ENCODE measurements around the gene TAGLN.
A peak's percentile ranks its signal among the peaks of the same experiment; 100 is the strongest.
"Not testable (repeated sequence)": the region's sequence is repeated elsewhere in the genome, so short reads cannot be mapped to it uniquely, and the experiment has no call there.

The TAGLN gene

GRCh38 chr11:117180661-117181585 is 18.2 kb upstream of the TAGLN start:
- DNase-seq (ENCODE audit: low spot score), result peak; percentile 64

GRCh38 chr11:117181586-117182550 is 17.3 kb upstream of the TAGLN start:
- peak; percentile 57 for DNase-seq (ENCODE audit: low spot score)

GRCh38 chr11:117182551-117182935 is 16.6 kb upstream of the TAGLN start:
- DNase-seq (ENCODE audit: low spot score), result no peak

- DNase-seq (ENCODE audit: low spot score), result not testable (repeated sequence)
Observed at GRCh38 chr11:117183178-117183577, 16.0 kb upstream of the TAGLN start.

GRCh38 chr11:117183724-117184349 is 15.3 kb upstream of the TAGLN start:
- DNase-seq (ENCODE audit: low spot score), result no peak

GRCh38 chr11:117185736-117186430 is 13.3 kb upstream of the TAGLN start:
- DNase-seq (ENCODE audit: low spot score), result no peak

GRCh38 chr11:117186431-117186761 is 12.8 kb upstream of the TAGLN start:
- no peak for DNase-seq (ENCODE audit: low spot score)

GRCh38 chr11:117187007-117187406 is 12.2 kb upstream of the TAGLN start:
- DNase-seq (ENCODE audit: low spot score), result no peak

- DNase-seq (ENCODE audit: low spot score), result no peak
Observed at GRCh38 chr11:117187428-117187798, 11.8 kb upstream of the TAGLN start.

GRCh38 chr11:117187799-117188481 is 11.2 kb upstream of the TAGLN start:
- DNase-seq (ENCODE audit: low spot score), result peak; percentile 57

GRCh38 chr11:117188620-117189081 is 10.5 kb upstream of the TAGLN start:
- no peak for DNase-seq (ENCODE audit: low spot score)

GRCh38 chr11:117189191-117189940 is 9.8 kb upstream of the TAGLN start:
- DNase-seq (ENCODE audit: low spot score), result no peak

- no peak for DNase-seq (ENCODE audit: low spot score)
Observed at GRCh38 chr11:117189941-117190544, 9.1 kb upstream of the TAGLN start.

- DNase-seq (ENCODE audit: low spot score), result no peak
Observed at GRCh38 chr11:117191680-117192400, 7.3 kb upstream of the TAGLN start.

- DNase-seq (ENCODE audit: low spot score), result no peak
Observed at GRCh38 chr11:117192401-117192875, 6.7 kb upstream of the TAGLN start.

GRCh38 chr11:117193130-117194020 is 5.8 kb upstream of the TAGLN start:
- no peak for DNase-seq (ENCODE audit: low spot score)

GRCh38 chr11:117194267-117194666 is 4.9 kb upstream of the TAGLN start:
- DNase-seq (ENCODE audit: low spot score), result no peak

GRCh38 chr11:117195258-117195657 is 3.9 kb upstream of the TAGLN start:
- no peak for DNase-seq (ENCODE audit: low spot score)
